Ammon's horn (tissue), 1 donor: ENCODE measurements around the gene PARD3.
A peak's percentile ranks its signal among the peaks of the same experiment; 100 is the strongest.

Experiments used
- DNase-seq: peaks from one replicate; pipeline ENCODE4 v3.0.0-alpha.2; 2016; ENCODE audit warnings: low spot score

The PARD3 gene

DNA sequence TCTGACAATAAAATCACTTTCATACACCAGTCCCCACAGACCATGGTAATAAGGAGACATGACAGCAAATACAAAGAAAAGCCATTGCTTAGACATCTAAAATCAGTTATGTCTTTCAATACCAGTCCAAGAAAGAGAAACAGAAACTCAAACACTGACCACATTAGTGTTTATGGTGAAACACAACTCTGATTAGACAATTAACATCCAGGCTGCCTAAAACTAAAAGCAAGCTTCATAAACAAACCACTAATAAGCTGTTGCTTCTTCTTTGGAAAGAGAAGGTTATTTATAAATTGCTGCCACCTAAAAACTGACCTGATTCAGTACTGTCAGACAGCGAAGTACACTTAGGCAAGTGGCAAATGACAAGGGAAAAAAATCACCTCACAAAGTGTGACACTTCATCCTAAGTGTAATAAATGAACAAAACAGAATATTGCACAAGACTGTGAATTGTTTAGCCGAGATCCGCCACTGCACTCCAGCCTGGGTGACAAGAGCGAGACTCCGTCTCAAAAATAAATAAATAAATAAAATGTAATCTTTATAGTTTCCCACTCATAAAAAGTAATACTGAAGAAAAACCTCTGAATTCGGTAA, 277.4 kb downstream of the PARD3 start:
- DNase-seq: no peak

- no peak for DNase-seq
These were observed 279.2 kb downstream of the PARD3 start for GRCh38 chr10:34535872-34536271.

GRCh38 chr10:34530778-34531177, 284.3 kb downstream of the PARD3 start:
- no peak for DNase-seq

DNA sequence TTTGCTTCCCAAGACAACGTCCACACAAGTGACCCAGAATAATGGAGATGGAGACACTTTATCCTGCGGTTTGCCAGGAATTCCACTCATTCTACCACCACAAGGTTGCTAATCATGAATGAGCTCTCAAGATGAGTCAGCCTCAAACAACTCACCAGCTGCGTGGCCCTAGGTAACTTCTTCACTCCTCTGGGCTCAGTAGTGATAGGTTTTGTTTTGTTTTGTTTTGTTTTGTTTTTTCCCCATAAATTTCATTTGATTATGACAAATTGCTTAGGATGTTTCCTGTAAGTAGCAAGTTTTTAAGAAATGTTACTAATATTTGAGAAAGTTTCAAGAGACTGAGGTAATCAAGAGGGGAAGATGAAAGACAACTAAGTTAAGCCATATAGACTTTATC, 286.8 kb downstream of the PARD3 start:
- DNase-seq: no peak

DNA sequence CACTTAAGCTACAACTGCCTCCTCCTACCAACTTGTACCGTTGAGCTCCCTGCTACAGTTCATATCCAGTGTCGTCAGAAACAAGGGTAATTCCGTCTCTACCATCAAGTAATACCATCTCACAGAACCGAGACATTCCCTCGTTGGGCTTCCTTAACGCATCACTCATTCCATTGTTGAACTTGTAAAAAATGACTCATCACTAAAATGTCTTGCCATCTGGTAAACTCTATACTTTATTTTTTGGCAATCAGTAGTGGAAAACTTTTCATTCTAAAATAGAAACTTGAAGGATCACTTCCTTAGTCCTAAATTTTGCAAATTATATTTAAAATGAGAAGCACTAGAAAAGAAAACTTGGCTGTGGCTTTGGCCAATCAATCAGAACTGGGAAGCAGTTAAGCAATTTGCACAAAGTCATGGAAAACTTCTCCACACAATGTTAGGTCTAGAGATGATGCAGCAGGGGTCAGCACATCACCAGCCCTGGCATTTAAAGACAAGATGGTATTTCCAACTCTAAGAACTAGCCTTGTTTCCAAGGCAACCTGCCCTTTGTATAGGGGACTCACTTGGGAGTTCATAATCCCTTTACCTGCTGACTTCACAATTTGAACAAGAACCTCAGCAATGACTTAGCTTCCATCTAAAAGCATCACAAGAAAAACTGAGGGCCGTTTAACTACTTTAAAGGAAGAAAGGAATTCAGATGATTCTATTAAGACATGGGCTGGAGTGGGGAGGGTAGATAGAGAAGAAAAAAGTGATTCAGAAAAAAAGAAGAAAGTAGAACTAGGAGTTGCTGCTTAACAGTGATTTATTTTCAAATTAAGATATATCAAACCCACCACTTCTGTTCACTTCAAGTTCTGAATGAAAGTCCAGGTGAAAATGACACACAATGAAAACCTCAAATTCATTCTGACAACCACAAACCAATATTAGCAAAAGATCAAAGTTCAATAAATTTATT, 288.1 kb downstream of the PARD3 start:
- no peak for DNase-seq

- no peak for DNase-seq
These were observed 288.9 kb downstream of the PARD3 start for GRCh38 chr10:34526186-34526585.

DNA sequence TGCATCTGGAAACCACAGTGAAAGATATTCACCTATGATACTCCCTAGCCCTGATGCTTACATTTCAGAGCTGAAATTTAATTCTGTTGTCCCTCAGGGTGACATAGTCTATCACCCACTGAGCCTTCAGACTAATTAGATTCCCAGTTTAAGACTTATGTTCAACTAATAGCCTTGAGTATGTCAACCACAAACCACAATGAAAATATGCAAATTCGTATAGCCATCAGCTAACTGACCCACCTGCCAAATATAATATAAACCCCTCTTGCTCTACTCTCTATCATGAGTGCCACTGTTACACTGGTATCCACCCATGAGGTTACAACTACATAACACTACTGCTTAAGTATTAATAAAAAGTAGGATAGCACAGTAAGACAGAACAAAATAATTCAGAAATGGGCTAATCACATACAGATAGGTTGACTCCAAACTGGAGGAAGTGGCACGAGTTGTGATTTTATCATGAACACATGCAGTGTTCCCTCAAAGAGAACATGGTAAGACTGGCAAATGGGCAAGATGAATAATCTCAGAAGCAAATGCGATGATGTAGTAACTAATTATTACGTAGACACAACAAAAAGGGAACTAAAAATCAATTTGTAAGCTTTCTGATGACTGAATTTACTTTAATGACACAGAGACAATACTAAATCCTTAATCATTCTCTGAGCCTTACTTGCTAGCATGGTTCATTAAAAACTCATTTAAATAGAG, 290.6 kb downstream of the PARD3 start:
- DNase-seq: no peak

GRCh38 chr10:34523017-34523767, 291.9 kb downstream of the PARD3 start:
- no peak for DNase-seq

DNA sequence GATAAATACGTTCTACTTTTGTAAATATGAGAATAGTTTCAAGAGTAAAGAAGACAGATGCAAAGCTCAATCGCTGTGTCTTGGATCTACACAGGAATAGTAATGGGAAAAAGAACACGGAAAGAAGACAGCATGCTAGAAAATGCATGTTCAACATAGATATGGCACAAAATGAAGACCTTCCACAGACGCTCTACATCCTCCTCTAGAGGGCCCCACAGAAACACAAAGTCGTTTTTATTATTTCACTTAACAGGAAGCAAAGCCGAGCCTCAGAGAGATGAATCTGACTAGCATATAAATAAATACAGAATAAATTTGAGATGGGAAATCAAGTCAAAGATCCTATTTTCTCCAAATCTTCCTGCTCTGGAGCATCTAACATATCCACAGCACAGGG, 292.6 kb downstream of the PARD3 start:
- DNase-seq: peak; percentile 37

- DNase-seq: no peak
These were observed 294.6 kb downstream of the PARD3 start for GRCh38 chr10:34520510-34520909.

DNA sequence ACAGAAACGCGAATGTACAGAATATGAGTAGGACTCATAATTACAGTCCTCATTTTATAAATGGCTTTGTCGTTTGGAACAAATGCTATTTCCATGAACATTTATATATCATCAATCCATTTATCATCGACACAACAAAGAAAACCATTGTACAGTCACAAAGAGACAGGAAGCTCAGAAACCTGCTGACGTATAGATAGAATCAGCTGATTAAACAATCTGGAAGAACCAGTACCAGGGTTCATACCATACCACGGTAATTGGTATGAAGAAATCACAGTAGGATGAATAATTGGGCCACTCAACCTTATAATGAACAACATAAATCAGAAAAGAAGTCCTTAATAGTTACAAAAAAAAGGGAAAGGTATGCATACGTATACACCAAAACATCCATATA, 295.0 kb downstream of the PARD3 start:
- DNase-seq: no peak

- DNase-seq: no peak
These were observed 300.8 kb downstream of the PARD3 start for GRCh38 chr10:34514290-34514689.

DNA sequence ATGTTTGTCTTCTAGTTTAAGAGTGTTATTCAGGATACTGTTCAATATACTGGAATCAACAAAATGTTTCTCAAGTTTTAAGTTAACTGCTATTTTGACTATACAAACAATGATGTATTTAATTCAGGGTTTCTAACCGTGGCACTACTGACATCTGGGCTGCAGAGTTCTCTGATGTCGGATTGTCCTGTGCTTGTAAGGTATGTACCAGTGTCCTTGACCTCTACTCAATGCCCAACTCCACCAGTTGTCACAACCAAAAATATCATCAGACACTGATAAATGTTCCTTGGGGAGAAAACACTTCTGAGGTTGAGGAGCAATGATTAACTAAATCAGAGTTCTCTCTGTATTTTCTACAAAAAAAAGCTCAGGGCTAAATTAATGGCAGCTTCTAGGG, 301.5 kb downstream of the PARD3 start:
- no peak for DNase-seq

DNA sequence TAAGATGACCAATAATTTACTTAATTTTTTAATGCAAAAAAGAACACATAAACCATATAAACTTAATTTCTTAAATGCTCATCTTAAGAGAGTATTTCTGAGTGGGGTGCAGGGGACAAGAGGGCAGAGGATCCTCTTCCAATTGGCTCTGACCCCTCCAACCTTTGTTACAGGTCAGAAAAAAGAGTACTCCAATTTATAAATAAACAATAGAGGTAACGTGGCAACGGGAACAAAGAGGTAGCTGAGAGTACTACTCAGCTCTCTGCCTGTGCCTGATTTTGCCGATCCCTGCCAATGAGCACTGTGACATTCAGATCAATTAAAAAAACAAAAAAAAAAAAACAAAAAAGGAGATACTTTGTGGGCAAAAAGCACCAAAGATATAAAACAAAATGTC, 307.9 kb downstream of the PARD3 start:
- DNase-seq: no peak

DNA sequence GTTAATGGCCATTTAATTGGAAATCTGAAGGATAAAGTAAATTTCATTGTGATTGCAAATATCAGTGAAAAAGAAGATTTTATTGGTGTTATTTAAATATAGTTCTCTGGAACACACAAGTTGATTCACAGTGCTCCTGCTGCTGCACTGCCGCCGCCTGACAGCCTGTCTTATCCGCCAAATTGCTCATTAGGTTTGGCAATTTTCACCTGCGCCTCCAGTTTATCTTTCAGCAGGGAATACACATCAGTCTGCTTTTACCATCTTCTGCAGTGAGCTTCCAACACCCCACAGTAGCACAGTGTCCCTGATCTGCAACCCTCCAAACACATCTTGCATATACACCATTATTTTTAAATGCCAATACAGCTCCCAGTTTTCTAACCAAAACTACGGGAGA, 308.3 kb downstream of the PARD3 start:
- DNase-seq: peak; percentile 51

DNA sequence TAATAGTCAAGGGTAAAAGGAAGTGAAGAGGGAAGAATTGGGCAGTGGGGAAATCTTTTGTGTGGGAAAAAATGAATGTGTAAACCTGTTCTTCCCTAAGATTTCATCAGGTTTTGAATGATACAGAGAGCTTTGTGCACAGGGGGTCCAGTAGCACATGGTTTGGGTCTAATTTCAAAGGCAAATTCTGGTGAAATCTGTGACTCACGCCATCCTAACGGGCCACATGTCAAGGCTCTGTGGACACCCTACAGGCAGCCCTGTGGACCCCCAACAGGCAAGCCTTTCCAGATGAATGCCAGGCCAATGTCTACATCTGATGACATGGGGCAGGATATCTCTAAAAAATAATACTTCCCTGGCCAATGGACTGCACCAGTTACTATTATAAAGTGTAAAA, 309.8 kb downstream of the PARD3 start:
- no peak for DNase-seq

GRCh38 chr10:34504534-34504933, 310.6 kb downstream of the PARD3 start:
- no peak for DNase-seq

DNA sequence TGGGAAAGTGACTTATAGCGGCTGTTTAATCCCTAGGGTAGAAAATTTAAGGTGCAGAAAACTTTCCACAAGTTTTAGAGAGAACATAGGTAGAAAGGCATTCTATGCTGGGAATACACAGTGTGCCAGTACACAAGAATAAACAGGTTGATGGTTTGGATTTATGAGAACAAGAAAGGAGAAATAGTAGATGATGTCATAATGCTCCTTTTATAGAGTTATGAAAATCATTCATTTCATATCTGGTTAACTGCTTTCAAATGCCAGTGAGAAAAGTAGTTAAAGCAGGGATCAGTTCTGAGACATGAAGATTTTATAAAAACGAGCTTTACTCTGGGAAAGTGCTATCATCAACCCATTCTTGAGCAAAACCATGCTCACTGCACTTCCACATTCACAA, 311.4 kb downstream of the PARD3 start:
- DNase-seq: no peak

GRCh38 chr10:34499612-34500279, 315.4 kb downstream of the PARD3 start:
- DNase-seq: no peak

GRCh38 chr10:34498821-34499220, 316.3 kb downstream of the PARD3 start:
- DNase-seq: no peak

DNA sequence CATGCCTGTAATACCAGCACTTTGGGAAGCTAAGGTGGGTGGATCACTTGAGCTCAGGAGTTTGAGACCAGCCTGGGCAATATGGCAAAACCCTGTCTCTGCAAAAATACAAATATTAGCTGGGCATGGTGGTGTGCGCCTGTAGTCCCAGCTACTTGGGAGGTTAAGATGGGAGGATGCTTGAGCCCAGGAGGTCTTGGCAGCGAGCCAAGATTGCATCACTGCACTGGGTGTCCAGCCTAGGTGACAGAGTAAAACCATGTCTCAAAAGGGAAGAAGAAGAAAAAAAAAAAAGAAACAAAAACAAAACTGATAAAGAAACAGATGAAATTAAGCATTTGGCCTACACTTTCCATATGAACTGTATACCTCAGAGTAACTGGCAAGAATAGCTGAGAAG, 319.2 kb downstream of the PARD3 start:
- no peak for DNase-seq

DNA sequence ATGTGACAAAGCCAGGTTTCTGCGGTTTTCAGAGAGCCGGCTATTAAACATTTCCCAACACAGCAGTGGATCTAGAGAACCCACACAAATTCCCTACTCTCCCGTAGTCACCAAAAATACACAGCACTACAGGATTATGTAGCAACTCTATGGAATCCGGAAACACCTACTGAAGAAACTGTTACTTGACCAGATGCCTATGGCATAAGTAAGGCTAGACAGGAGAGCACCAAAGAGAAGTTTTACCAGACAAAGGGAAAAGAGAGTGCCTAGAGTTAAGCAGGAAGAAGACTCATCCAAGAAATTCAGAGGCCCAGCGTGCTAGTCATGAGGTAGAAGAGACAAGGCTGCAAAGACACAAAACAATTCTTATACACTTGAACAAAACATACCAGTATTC, 321.1 kb downstream of the PARD3 start:
- no peak for DNase-seq
